Keratinocyte (primary cell): ENCODE measurements around the gene CD36. TPM values are rescaled to one million over a fixed set of nuclear protein-coding genes. Genes with fewer than 3 reads are reported as not detected.

Experiments used
- DNase-seq: peaks from one replicate; pipeline ENCODE4 v3.0.0-alpha.2; 2011; ENCODE audit warnings: low read depth, missing footprints, low spot score
- FAIRE-seq: peaks from 2 replicates; lab custom pipeline; 2011; peaks lifted over from hg19 to GRCh38; lab: Jason Lieb, UNC
- H2AFZ ChIP-seq: 2 replicates; pipeline ENCODE4 v1.6.0; 2012; ENCODE audit warnings: low read length, control low read depth, inconsistent platforms; ENCODE audit not compliant: control insufficient read depth
- H3K27ac ChIP-seq: 2 replicates; pipeline ENCODE4 v1.5.1; 2011; ENCODE audit warnings: low read length; ENCODE audit not compliant: control insufficient read depth, insufficient read depth
- H3K27me3 ChIP-seq: 3 replicates; pipeline ENCODE4 v1.6.0; 2011; ENCODE audit warnings: low read length; ENCODE audit not compliant: control insufficient read depth, insufficient read depth; ENCODE audit errors: extremely low read depth
- H3K36me3 ChIP-seq, 2 experiments: 2 replicates in 1 of 2; 3 replicates in 1 of 2; pipeline ENCODE4 v1.5.1; 2011; ENCODE audit warnings: low read length in 2 of 2, mild to moderate bottlenecking in 1 of 2; ENCODE audit not compliant: control insufficient read depth in 2 of 2, insufficient read depth in 2 of 2; ENCODE audit errors: extremely low read depth in 1 of 2
- H3K4me1 ChIP-seq: 3 replicates; pipeline ENCODE4 v1.5.1; 2011; ENCODE audit warnings: low read length; ENCODE audit not compliant: control insufficient read depth, insufficient read depth; ENCODE audit errors: extremely low read depth
- H3K4me2 ChIP-seq: 3 replicates; pipeline ENCODE4 v1.6.0; 2011; ENCODE audit warnings: low read depth, low read length; ENCODE audit not compliant: control insufficient read depth, insufficient read depth; ENCODE audit errors: extremely low read depth
- H3K4me3 ChIP-seq, 3 experiments: fragments of 200-600 bp in 1 of 3; sonication (generic) in 1 of 3; 2 replicates in 2 of 3; 3 replicates in 1 of 3; pipeline ENCODE4 v1.5.1; 2011 to 2016; ENCODE audit warnings: low read length in 3 of 3, mild to moderate bottlenecking in 3 of 3, control low read depth in 2 of 3, inconsistent platforms in 1 of 3, low read depth in 1 of 3, mixed read lengths in 1 of 3, mixed run types in 1 of 3, moderate library complexity in 1 of 3; ENCODE audit not compliant: control insufficient read depth in 2 of 3, insufficient read depth in 2 of 3; ENCODE audit errors: extremely low read depth in 1 of 3
- H3K79me2 ChIP-seq: 2 replicates; pipeline ENCODE4 v1.6.0; 2012; ENCODE audit warnings: low read length; ENCODE audit not compliant: control insufficient read depth, insufficient read depth
- H3K9ac ChIP-seq: 3 replicates; pipeline ENCODE4 v1.6.0; 2011; ENCODE audit warnings: low read length; ENCODE audit not compliant: control insufficient read depth, insufficient read depth; ENCODE audit errors: extremely low read depth
- H3K9me1 ChIP-seq: 3 replicates; pipeline ENCODE4 v1.6.0; 2011; ENCODE audit warnings: low read length; ENCODE audit not compliant: control insufficient read depth, insufficient read depth; ENCODE audit errors: extremely low read depth
- H3K9me3 ChIP-seq: 2 replicates; pipeline ENCODE4 v1.5.1; 2012; ENCODE audit warnings: low read depth, low read length; ENCODE audit not compliant: control insufficient read depth
- H4K20me1 ChIP-seq: 3 replicates; pipeline ENCODE4 v1.6.0; 2011; ENCODE audit warnings: low read length; ENCODE audit not compliant: control insufficient read depth, insufficient read depth; ENCODE audit errors: extremely low read depth
- CTCF ChIP-seq, 3 experiments: IDR thresholded peaks in 1 of 3; conservative IDR thresholded peaks in 1 of 3; optimal IDR thresholded peaks in 1 of 3; 2 replicates in 2 of 3; 3 replicates in 1 of 3; pipeline versions ENCODE3 to v1.5.1; 2011; ENCODE audit warnings: low read length in 3 of 3, mild to moderate bottlenecking in 3 of 3, moderate library complexity in 2 of 3, control low read depth in 1 of 3, inconsistent platforms in 1 of 3; ENCODE audit not compliant: insufficient read depth in 2 of 3; ENCODE audit errors: extremely low read depth in 1 of 3
- EZH2 ChIP-seq: IDR thresholded peaks from one replicate; pipeline ENCODE4 v1.6.1; 2012; ENCODE audit warnings: inconsistent platforms, mild to moderate bottlenecking, low read length, moderate library complexity
- dilution Hi-C: fragments of 300-500 bp; cut with MboI; formaldehyde crosslinking; loops from one replicate; pipeline ENCODE4 v1.7.0; 2020; ENCODE audit warnings: low sequenced_read_pairs; ENCODE audit not compliant: extremely low pct_ligation_motif_present
- polyA plus RNA-seq, 5 experiments: library from polyadenylated mRNA; depleted of rRNA in 3 of 5; stranded (reverse) in 3 of 5; stranded (forward) in 1 of 5; unstranded in 1 of 5; fragments of >200 nt; gene quantifications; 1 replicate in 1 of 5; 2 replicates in 3 of 5; 3 replicates in 1 of 5; pipeline versions ENCODE4 v1.2.1 to v1.2.3, GENCODE V29; 2011 to 2012; ENCODE audit warnings: missing spikeins in 2 of 5, low read depth in 1 of 5, low replicate concordance in 1 of 5

CD36 gene
- polyA plus RNA-seq, 1 donor (not counting 4 experiments of a cell fraction or from before 2014, with no cell fraction given), result 0.59 TPM

GRCh38 chr7:80603940-80604339 is 34.5 kb upstream of the CD36 start:
- Histone ChIP-seq H2AFZ (no peak overlapping the region), H3K27ac (no peak overlapping the region), H3K27me3 (no peaks in the 10 kb centered on the region), H3K4me3 (no peak overlapping the region), H3K4me2 (no peak overlapping the region), H3K9ac (no peak overlapping the region), H3K9me3 (no peaks in the 10 kb centered on the region), H3K79me2 (no peaks in the 10 kb centered on the region), H4K20me1 (no peaks in the 10 kb centered on the region), H3K4me1 (no peaks in the 10 kb centered on the region), H3K36me3 (no peaks in the 10 kb centered on the region), H3K9me1 (no peaks in the 10 kb centered on the region)
- TF ChIP-seq CTCF (optimal IDR thresholded peaks at IDR 0.05 in 1 of 3, IDR thresholded peaks at IDR 0.05 in 1 of 3, conservative IDR thresholded peaks at IDR 0.05 in 1 of 3; ENCODE audit: extremely low read depth in 1 of 3, insufficient read depth in 2 of 3, low read length in 3 of 3) (no peak), EZH2 (no peak)
- dilution Hi-C loops, result no loop called here
- FAIRE-seq, result no peak
- no peak for DNase-seq

- no peak for TF ChIP-seq EZH2
- no peak for TF ChIP-seq CTCF (optimal IDR thresholded peaks at IDR 0.05 in 1 of 3, IDR thresholded peaks at IDR 0.05 in 1 of 3, conservative IDR thresholded peaks at IDR 0.05 in 1 of 3; ENCODE audit: extremely low read depth in 1 of 3, insufficient read depth in 2 of 3, low read length in 3 of 3)
- no peak for DNase-seq
- dilution Hi-C loops, result no loop called here
- Histone ChIP-seq H3K9me1 (no peaks in the 10 kb centered on the region), H3K79me2 (no peaks in the 10 kb centered on the region), H3K4me2 (no peak overlapping the region), H3K36me3 (no peaks in the 10 kb centered on the region), H3K27ac (no peak overlapping the region), H3K4me1 (no peaks in the 10 kb centered on the region), H3K27me3 (no peaks in the 10 kb centered on the region), H2AFZ (no peak overlapping the region), H3K9ac (no peak overlapping the region), H3K9me3 (no peaks in the 10 kb centered on the region), H4K20me1 (no peaks in the 10 kb centered on the region), H3K4me3 (no peak overlapping the region)
- FAIRE-seq, result no peak
Measured at GRCh38 chr7:80604436-80604835, 34.0 kb upstream of the CD36 start.
